ENCODE results near the gene TMTC2.
"Not testable (repeated sequence)": the region's sequence is repeated elsewhere in the genome, so short reads cannot be mapped to it uniquely, and the experiment has no call there.

TMTC2 gene

DNA sequence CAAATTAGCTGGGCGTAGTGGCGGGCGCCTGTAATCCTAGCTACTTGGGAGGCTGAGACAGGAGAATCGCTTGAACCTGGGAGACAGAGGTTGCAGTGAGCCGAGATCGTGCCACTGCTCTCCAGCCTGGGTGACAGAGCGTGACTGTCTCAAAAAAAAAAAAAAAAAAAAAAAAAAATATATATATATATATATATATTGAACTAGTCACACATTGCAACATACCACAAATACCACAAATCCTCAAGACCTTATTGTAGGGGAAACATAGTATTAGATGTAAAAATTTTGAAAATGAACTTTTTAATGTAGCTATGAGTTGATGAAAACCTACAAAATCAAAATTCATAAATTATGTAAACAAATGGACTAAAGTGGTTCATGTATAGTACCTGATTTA is 158.4 kb downstream of the TMTC2 start:
- DNase-seq (ENCODE audit: low read depth), result not testable (repeated sequence)

GRCh38 chr12:82848845-82849244 is 162.1 kb downstream of the TMTC2 start:
- DNase-seq (ENCODE audit: low read depth), result no peak

DNA sequence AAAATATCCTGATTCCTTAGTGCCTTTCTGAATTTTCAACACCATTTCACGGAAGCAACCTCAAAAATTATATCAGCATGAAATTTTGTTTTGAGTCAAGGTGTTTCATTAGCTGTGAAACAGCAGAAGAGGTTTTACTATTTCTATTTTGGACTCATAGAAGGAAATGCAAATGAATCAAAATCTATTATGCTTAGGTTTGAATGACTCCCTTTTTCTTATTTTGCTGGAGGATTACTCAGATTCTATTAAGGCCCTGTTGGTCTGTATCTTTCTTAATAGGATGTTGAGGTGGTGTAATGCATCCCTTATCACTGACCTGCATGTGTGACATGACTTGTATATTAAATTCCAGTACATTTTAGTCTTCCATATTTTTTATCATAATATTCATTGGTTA is 165.8 kb downstream of the TMTC2 start:
- DNase-seq (ENCODE audit: low read depth), result no peak

- DNase-seq (ENCODE audit: low read depth), result no peak
These were observed 169.2 kb downstream of the TMTC2 start for GRCh38 chr12:82855872-82856271.

GRCh38 chr12:82857276-82857675 is 170.6 kb downstream of the TMTC2 start:
- no peak for DNase-seq (ENCODE audit: low read depth)

GRCh38 chr12:82857911-82858533 is 171.3 kb downstream of the TMTC2 start:
- no peak for DNase-seq (ENCODE audit: low read depth)

DNA sequence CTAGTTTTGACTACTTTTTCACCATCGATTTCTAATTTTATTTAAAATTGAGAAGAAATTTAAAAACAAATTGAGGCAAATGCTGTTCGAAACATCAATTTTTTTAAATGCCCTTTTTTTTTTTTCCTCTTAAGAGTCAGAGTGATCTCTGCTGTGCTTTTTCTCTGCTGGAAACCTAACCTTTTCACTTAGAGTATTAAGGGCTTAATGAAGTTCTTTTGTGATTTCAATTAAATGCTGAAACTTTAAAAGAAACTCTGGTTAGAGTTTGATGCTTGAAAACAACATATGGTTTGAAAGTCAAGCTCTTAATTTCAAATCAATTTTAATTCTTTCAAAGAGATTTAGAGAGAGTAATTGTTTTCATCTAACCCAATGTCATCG is 171.8 kb downstream of the TMTC2 start:
- no peak for DNase-seq (ENCODE audit: low read depth)

DNA sequence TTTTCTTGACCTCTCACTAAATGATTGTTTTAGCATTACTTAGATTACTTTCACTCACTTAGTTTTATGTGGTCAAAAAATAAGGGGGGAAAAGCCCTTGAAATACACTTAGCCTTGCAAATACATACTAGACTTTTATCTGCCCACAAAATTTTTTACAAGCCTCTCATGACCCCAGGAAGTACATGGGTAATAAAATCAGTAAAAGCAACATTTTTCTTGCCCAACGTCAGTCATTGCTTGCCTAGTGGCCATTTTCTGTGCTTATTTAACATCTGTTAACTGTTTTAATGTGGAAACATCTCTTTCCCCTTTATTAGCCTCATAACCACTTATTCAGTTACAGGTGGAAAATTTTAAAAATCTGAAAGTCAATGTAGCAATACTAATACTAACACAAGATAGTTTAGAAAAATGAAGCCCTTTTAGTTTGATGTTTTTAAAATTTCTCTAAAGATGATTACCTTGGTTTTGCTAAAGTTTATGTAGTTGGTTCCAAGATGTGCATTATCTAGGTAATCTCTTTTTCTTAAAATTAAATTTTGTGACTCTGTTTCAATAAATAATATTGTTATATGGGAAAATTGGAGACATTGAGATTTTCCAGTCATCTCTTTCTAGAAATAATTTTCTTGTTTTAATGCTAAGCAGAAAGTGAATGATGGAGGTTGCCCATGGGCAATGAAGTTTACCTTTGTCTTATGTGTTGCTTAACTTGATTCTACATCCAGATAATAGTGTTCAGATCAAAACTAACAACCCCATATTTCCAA is 175.5 kb downstream of the TMTC2 start:
- no peak for DNase-seq (ENCODE audit: low read depth)

GRCh38 chr12:82862876-82863649 is 176.4 kb downstream of the TMTC2 start:
- DNase-seq (ENCODE audit: low read depth), result no peak

DNA sequence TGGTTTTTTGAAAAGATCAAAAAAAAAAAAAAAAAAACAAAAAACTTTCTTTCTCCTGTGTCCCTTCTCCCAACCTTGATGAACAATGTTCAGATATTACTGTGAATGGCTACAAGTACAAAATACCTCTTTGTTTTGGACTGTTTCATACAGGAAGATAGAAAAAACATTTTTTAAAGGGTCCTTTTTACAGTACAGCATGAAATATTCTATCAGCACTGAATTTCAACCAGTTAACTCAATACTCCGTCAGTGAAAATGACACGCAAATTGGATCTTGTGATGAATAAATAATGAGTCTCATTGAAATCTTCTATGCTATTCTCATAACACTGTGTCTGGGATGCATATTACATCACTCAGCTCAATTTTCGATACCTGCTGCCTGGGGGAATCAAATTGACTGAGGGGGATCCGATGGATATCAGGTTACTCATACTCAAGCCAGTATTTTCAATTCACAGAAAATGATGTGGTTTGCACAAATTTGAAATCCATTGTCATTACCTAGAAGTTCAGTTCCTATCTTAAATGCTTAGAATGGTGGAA is 179.6 kb downstream of the TMTC2 start:
- DNase-seq (ENCODE audit: low read depth), result no peak

GRCh38 chr12:82866946-82867345 is 180.2 kb downstream of the TMTC2 start:
- no peak for DNase-seq (ENCODE audit: low read depth)

GRCh38 chr12:82867762-82868500 is 181.2 kb downstream of the TMTC2 start:
- DNase-seq (ENCODE audit: low read depth), result no peak

GRCh38 chr12:82870771-82871377 is 184.2 kb downstream of the TMTC2 start:
- DNase-seq (ENCODE audit: low read depth), result no peak

GRCh38 chr12:82872088-82872487 is 185.4 kb downstream of the TMTC2 start:
- no peak for DNase-seq (ENCODE audit: low read depth)

DNA sequence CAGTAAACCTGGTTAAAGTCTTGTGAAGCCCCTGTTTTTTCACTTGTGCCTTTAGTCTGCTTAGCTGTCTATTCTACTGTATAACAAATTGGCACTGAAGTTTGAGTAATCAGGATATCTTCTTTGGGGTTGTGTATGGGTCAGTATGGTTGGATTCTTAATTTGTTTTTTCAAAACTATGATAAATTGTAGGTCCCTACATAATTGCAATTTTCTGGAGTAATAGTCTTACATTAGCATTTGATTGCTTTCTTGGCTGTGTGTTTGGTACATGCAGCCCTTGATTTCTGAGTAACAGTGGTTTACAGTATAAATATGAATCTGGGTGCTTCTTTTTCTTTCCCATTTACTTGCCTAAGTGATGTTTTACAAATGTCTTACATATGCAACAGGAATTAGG is 186.6 kb downstream of the TMTC2 start:
- no peak for DNase-seq (ENCODE audit: low read depth)

DNA sequence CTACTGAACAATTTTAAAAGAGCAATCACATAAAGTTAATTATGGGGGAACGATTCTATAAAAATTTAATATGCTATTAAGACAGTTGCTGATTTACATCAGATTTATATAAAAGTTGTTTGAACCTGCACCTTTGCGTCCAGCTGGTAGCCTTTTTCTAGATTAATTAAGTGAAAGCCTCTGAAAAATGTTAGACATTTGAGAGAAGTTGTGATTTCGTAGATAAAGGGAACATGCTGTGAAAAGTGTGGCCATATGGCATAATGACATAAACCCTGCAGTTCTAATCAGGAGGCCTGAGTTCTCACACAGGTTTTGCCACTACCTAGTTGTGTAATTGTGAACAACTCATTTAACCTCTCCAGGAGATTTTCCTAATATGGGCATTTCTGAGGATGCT is 187.2 kb downstream of the TMTC2 start:
- no peak for DNase-seq (ENCODE audit: low read depth)

DNA sequence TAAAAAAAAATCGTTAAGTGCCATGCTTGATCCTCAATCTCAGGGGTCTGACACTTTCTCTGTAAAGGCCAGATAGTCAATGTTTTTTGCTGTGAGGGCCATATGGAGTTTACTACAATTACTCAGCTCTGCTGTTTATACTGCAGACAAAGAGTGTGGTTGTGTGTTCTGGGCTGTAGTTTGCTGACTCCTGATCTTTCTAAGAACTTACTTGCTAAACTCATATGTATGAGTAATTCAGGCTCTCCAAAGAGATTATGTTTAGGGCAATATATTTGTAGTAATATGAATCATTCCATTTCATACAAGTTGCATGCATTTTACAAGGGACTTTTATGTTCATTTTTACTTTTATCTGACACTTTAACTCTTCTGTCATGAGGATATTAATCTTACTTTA is 188.2 kb downstream of the TMTC2 start:
- DNase-seq (ENCODE audit: low read depth), result no peak

DNA sequence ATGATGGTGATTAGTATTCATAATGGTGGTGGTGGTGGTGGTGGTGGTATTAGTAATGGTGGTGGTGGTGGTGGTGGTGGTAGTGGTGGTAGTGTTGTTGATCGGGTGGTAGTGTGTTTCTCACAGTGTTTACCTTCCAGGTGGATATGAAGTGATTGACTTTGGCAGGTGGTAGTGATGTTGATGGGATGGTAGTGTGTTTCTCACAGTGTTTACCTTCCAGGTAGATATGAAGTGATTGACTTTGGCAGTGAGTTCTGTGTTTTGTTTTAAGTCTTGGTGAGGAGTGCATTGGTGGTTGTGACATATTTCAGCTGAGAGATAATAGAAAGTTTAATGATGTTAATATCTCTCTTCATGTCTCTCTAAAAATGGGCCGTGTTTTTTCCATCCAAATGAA is 189.4 kb downstream of the TMTC2 start:
- no peak for DNase-seq (ENCODE audit: low read depth)

DNA sequence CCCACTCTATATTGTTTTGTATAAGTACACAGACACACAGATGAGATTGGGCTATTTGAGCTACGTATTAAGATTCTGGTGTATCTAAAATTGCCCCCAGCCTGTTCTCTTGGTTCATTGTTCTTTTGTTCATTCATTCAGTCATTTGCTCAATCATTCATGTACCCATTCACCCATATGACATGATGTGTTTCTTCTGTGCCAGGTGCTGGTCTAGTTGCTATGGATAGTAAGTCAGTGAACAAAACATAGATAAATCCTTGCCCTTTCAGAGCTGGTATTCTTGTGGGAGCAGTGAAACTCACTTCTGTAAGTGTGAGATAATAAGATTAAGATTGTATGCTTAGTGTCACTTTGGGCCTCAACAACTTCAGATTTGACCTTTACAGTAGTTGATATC is 191.3 kb downstream of the TMTC2 start:
- no peak for DNase-seq (ENCODE audit: low read depth)

GRCh38 chr12:82880442-82880901 is 193.8 kb downstream of the TMTC2 start:
- DNase-seq (ENCODE audit: low read depth), result no peak
